Measurements from ENCODE around the gene KLF4. TPM values are rescaled to one million over a fixed set of nuclear protein-coding genes. Genes with fewer than 3 reads are reported as not detected.

KLF4 gene
- total RNA-seq, 1 experiment from 2014 or later, result 7.1 TPM

GRCh38 chr9:107447834-107448233 lies 41.7 kb downstream of the KLF4 start:
- no peaks in the 10 kb centered on the region for H4K20me1 ChIP-seq (ENCODE audit: control insufficient read depth, insufficient read depth, insufficient read length)
- H3K27me3 ChIP-seq (ENCODE audit: insufficient read depth, low read length), result no peaks in the 10 kb centered on the region
- H3K4ac ChIP-seq (ENCODE audit: low read depth, low read length), result no peak overlapping the region
- H3K27me3 Mint-ChIP-seq (ENCODE audit: low read depth), result no peaks in the 10 kb centered on the region; the same call in 1 of the 2 replicates
- no peak overlapping the region for H3K4me2 ChIP-seq (ENCODE audit: insufficient read depth, insufficient read length, low read length)
- no peaks in the 10 kb centered on the region for H3K79me2 ChIP-seq (ENCODE audit: insufficient read depth, low read length)
- H3K18ac ChIP-seq (ENCODE audit: insufficient read length, low read depth, low read length), result no peak overlapping the region
- H3K4me3 Mint-ChIP-seq, result no peak overlapping the region
- H3K56ac ChIP-seq (ENCODE audit: insufficient read length, low read depth, low read length), result no peak overlapping the region
- no peak overlapping the region for H2BK120ac ChIP-seq (ENCODE audit: low read depth, low read length, poor library complexity, severe bottlenecking)
- no peaks in the 10 kb centered on the region for H3K9me3 ChIP-seq (ENCODE audit: control insufficient read depth, low read depth, low read length)
- H3K27ac ChIP-seq (ENCODE audit: insufficient read length, low read depth, low read length), result no peak overlapping the region
- no peaks in the 10 kb centered on the region for H3K36me3 Mint-ChIP-seq (ENCODE audit: insufficient read depth in 1 of 3, low read depth in 3 of 3)
- H3K79me1 ChIP-seq (ENCODE audit: insufficient read depth, low read depth, low read length, poor library complexity, severe bottlenecking), result no peaks in the 10 kb centered on the region
- H2AK5ac ChIP-seq (ENCODE audit: insufficient read length, low read length), result no peak overlapping the region
- no peak overlapping the region for H4K91ac ChIP-seq (ENCODE audit: insufficient read length, low read depth, low read length)
- no peak overlapping the region for H4K5ac ChIP-seq (ENCODE audit: insufficient read length, low read depth, low read length)
- no peak overlapping the region; a peak in 1 of 7 replicates for H3K27ac Mint-ChIP-seq
- H3K9me3 Mint-ChIP-seq, result no peaks in the 10 kb centered on the region
- H3K23ac ChIP-seq (ENCODE audit: insufficient read length, low read depth, low read length), result no peak overlapping the region
- no peaks in the 10 kb centered on the region for H3K4me1 ChIP-seq (ENCODE audit: insufficient read depth, low read length)
- H2BK12ac ChIP-seq (ENCODE audit: insufficient read length, low read depth, low read length), result no peak overlapping the region
- no peak overlapping the region for H2BK15ac ChIP-seq (ENCODE audit: low read depth, low read length)
- no peak overlapping the region for H4K8ac ChIP-seq (replicated peaks; ENCODE audit: insufficient read length, low read depth, low read length)
- H3T11ph ChIP-seq (ENCODE audit: low read length), result no peak overlapping the region
- no peak overlapping the region for H3K9ac ChIP-seq (ENCODE audit: extremely low read depth, insufficient read length, low read length)
- no peak overlapping the region for H2AFZ ChIP-seq (ENCODE audit: low read length)
- no peaks in the 10 kb centered on the region for H3K23me2 ChIP-seq (ENCODE audit: insufficient read length, low read depth, low read length, poor library complexity, severe bottlenecking)
- no peaks in the 10 kb centered on the region for H3K4me1 Mint-ChIP-seq
- no peak for DNase-seq
- H2BK20ac ChIP-seq (ENCODE audit: low read depth, low read length, poor library complexity, severe bottlenecking), result no peak overlapping the region
- no peak overlapping the region for H3K14ac ChIP-seq (ENCODE audit: insufficient read depth, low read length)
- WGBS (ENCODE audit: extremely low coverage, insufficient read length, low lambda C conversion rate), result no CpG with 5 or more reads among the region's 1 CpG
- TF ChIP-seq, protein P1, sequence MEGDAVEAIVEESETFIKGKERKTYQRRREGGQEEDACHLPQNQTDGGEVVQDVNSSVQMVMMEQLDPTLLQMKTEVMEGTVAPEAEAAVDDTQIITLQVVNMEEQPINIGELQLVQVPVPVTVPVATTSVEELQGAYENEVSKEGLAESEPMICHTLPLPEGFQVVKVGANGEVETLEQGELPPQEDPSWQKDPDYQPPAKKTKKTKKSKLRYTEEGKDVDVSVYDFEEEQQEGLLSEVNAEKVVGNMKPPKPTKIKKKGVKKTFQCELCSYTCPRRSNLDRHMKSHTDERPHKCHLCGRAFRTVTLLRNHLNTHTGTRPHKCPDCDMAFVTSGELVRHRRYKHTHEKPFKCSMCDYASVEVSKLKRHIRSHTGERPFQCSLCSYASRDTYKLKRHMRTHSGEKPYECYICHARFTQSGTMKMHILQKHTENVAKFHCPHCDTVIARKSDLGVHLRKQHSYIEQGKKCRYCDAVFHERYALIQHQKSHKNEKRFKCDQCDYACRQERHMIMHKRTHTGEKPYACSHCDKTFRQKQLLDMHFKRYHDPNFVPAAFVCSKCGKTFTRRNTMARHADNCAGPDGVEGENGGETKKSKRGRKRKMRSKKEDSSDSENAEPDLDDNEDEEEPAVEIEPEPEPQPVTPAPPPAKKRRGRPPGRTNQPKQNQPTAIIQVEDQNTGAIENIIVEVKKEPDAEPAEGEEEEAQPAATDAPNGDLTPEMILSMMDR (conservative IDR thresholded peaks at IDR 0.05), result no peak
- H2BK5ac ChIP-seq (ENCODE audit: insufficient read length, low read length), result no peak overlapping the region

All from H9 (cell line).